Ishikawa (cell line): Measurements from ENCODE around the gene TRAPPC14.

Source experiments
- CEBPB ChIP-seq: IDR thresholded peaks from 2 replicates; pipeline ENCODE4 v1.6.1; 2012
- EP300 ChIP-seq: IDR thresholded peaks from 2 replicates; pipeline ENCODE4 v1.6.1; 2012; ENCODE audit warnings: borderline replicate concordance
- NFIC ChIP-seq: IDR thresholded peaks from 2 replicates; pipeline ENCODE4 v1.6.1; 2012
- RAD21 ChIP-seq: IDR thresholded peaks from 2 replicates; pipeline ENCODE4 v1.6.1; 2012; ENCODE audit warnings: low read depth
- REST ChIP-seq: IDR thresholded peaks from 2 replicates; pipeline ENCODE4 v1.6.1; 2012; ENCODE audit warnings: low read depth, mild to moderate bottlenecking
- TAF1 ChIP-seq: IDR thresholded peaks from 2 replicates; pipeline ENCODE4 v1.6.1; 2012; ENCODE audit warnings: low read depth, mild to moderate bottlenecking
- TCF12 ChIP-seq: IDR thresholded peaks from 2 replicates; pipeline ENCODE4 v1.6.1; 2012; ENCODE audit warnings: low read depth
- TEAD4 ChIP-seq: IDR thresholded peaks from 2 replicates; pipeline ENCODE4 v1.6.1; 2012
- USF1 ChIP-seq: IDR thresholded peaks from 2 replicates; pipeline ENCODE4 v1.6.1; 2012
- YY1 ChIP-seq: IDR thresholded peaks from 2 replicates; pipeline ENCODE4 v1.6.1; 2012; ENCODE audit warnings: low read depth
- TF ChIP-seq, protein P1 (sequence below): IDR thresholded peaks from 2 replicates; pipeline ENCODE4 v1.6.1; 2012

DNA sequence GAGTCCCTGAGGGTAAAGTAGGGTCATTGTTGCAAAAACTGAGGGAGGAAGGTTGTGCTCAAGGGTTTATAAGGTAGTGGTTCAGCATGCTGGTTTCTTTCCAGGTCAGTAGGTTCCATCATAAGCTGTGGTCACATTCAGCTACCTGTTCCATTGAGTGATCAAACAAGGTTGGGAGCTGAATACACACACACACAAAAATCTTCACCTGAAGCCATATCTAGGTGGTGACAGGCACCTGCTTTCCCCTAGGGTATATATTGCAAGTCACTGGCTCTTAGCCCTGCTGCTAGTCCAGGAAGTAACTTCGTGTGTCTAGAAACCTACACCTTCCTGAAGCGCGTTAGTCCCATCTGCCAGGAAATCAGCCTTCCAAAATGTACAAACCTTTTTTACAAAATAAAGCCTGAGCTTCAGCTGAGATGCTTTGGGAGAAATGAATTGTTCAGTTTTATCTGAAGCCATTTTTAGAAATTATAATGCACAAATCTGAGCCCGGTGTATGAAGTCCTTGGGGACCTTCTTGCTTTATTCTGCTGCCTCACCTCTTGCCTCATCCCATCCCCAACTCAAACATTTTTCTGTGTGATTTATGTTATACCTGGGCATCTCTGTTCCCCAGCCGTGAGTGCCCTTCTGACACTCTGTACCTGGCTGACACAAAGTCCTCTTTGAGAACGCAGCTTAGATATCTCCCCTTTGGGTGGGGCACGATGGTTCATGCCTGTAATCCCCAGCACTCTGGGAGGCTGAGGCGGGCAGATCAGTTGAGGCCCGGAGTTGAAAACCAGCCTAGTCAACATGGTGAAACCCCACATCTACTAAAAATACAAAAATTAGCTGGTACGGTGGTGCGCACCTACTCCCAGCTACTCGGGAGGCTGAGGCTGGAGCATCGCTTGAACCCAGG is 20.4 kb downstream of the TRAPPC14 start:
- no peak for TF ChIP-seq TCF12
- no peak for TF ChIP-seq EP300
- no peak for TF ChIP-seq RAD21
- TF ChIP-seq TAF1: no peak
- TF ChIP-seq CEBPB: no peak
- TF ChIP-seq TEAD4: no peak
- no peak for TF ChIP-seq YY1
- no peak for TF ChIP-seq USF1
- no peak for TF ChIP-seq REST
- TF ChIP-seq, protein P1, sequence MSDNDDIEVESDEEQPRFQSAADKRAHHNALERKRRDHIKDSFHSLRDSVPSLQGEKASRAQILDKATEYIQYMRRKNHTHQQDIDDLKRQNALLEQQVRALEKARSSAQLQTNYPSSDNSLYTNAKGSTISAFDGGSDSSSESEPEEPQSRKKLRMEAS: no peak
- no peak for TF ChIP-seq NFIC
